Sigmoid colon (tissue), 4 donors: ENCODE data around the gene CFAP61.

Experiments used
- EP300 ChIP-seq, 4 donors: sonication (generic); formaldehyde crosslinking; IDR thresholded peaks; one replicate each; pipeline ENCODE4 v1.6.1; 2017; ENCODE audit warnings: antibody characterized with exemption in 4 of 4
- POLR2A ChIP-seq, 2 donors: fragments of 450-650 bp; IDR thresholded peaks; one replicate each; pipeline ENCODE4 v1.6.1; 2016; ENCODE audit warnings: antibody characterized with exemption in 2 of 2, mild to moderate bottlenecking in 2 of 2, moderate library complexity in 2 of 2
- POLR2AphosphoS5 ChIP-seq, 4 donors: sonication (generic); formaldehyde crosslinking; IDR thresholded peaks; one replicate each; pipeline ENCODE4 v1.6.1; 2017; ENCODE audit warnings: antibody characterized with exemption in 4 of 4
- TF ChIP-seq, protein P1 (sequence below), 4 experiments: fragments of 450-650 bp in 3 of 4; fragments of 200-600 bp in 1 of 4; IDR thresholded peaks; one replicate each; pipeline ENCODE4 v1.5.1; 2016 to 2019; ENCODE audit warnings: antibody characterized with exemption in 4 of 4, mild to moderate bottlenecking in 3 of 4, moderate library complexity in 2 of 4

DNA sequence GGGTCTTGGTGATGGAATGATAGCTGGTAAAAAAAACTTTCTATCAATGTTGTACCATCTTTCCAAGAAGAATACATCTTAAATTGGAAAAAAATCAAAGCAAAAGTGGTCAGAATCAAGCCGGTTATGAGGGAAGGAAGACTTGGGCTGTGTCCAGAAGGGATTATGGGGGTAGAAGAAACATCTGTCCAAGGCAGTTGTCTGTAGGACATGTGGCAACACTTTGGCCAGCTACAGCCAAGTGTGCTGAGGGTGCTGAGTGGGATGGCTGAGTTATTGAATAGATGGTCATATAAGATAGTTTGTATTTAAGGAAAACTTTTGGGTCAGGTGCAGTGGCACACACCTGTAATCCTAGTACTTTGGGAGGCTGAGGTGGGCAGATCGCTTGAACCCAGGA, 354.0 kb downstream of the CFAP61 start:
- TF ChIP-seq, protein P1, sequence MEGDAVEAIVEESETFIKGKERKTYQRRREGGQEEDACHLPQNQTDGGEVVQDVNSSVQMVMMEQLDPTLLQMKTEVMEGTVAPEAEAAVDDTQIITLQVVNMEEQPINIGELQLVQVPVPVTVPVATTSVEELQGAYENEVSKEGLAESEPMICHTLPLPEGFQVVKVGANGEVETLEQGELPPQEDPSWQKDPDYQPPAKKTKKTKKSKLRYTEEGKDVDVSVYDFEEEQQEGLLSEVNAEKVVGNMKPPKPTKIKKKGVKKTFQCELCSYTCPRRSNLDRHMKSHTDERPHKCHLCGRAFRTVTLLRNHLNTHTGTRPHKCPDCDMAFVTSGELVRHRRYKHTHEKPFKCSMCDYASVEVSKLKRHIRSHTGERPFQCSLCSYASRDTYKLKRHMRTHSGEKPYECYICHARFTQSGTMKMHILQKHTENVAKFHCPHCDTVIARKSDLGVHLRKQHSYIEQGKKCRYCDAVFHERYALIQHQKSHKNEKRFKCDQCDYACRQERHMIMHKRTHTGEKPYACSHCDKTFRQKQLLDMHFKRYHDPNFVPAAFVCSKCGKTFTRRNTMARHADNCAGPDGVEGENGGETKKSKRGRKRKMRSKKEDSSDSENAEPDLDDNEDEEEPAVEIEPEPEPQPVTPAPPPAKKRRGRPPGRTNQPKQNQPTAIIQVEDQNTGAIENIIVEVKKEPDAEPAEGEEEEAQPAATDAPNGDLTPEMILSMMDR (IDR thresholded peaks at IDR 0.05), result no peak
- no peak for TF ChIP-seq POLR2A (IDR thresholded peaks at IDR 0.05)
- no peak for TF ChIP-seq EP300 (IDR thresholded peaks at IDR 0.05)
- TF ChIP-seq POLR2AphosphoS5 (IDR thresholded peaks at IDR 0.05), result no peak
